H1 (cell line): ENCODE results near the gene MTPN. TPM values are rescaled to one million over a fixed set of nuclear protein-coding genes. Genes with fewer than 3 reads are reported as not detected.

ENCODE experiments used
- CTCF ChIA-PET: fragments of 300-600 bp; sonication (Branson Sonifier 250); formaldehyde crosslinking; loops from one replicate; lab custom pipeline; 2021; ENCODE audit not compliant: partially characterized antibody; lab: Charles Lee
- POLR2A ChIA-PET: fragments of 300-600 bp; sonication (Branson Sonifier 250); formaldehyde crosslinking; loops from one replicate; lab custom pipeline; 2021; ENCODE audit warnings: inconsistent platforms; ENCODE audit not compliant: partially characterized antibody; lab: Charles Lee
- DNase-seq, 2 experiments: peaks; one replicate each; pipeline versions ENCODE4 v3.0.0 to v3.0.0-alpha.2; 2010 to 2022; ENCODE audit warnings: low spot score in 2 of 2, low read depth in 1 of 2, mixed read lengths in 1 of 2
- FAIRE-seq: peaks from 2 replicates; lab custom pipeline; 2011; peaks lifted over from hg19 to GRCh38; lab: Jason Lieb, UNC
- H2AFZ ChIP-seq: 2 replicates; pipeline ENCODE4 v1.8.1; 2012; ENCODE audit warnings: low read length, inconsistent platforms
- H2AK5ac ChIP-seq: 2 replicates; pipeline ENCODE4 v1.6.1; 2013; ENCODE audit warnings: low read depth, low read length
- H2BK120ac ChIP-seq: replicated peaks from 2 replicates; pipeline ENCODE3; 2013; ENCODE audit warnings: low read depth, low read length, inconsistent platforms
- H2BK12ac ChIP-seq: 2 replicates; pipeline ENCODE4 v1.6.1; 2013; ENCODE audit warnings: low read depth, low read length
- H2BK15ac ChIP-seq: 2 replicates; pipeline ENCODE4 v1.6.1; 2013; ENCODE audit warnings: low read length
- H2BK20ac ChIP-seq: 2 replicates; pipeline ENCODE4 v1.6.1; 2013; ENCODE audit warnings: low read length
- H2BK5ac ChIP-seq: 2 replicates; pipeline ENCODE4 v1.6.1; 2013; ENCODE audit warnings: low read depth, low read length
- H3K14ac ChIP-seq: 2 replicates; pipeline ENCODE4 v1.6.1; 2013; ENCODE audit warnings: inconsistent platforms; ENCODE audit not compliant: insufficient read length
- H3K18ac ChIP-seq: 2 replicates; pipeline ENCODE4 v1.6.1; 2013; ENCODE audit warnings: low read length; ENCODE audit errors: extremely low read depth
- H3K23ac ChIP-seq: 2 replicates; pipeline ENCODE4 v1.6.1; 2013; ENCODE audit warnings: inconsistent platforms; ENCODE audit not compliant: insufficient read length
- H3K23me2 ChIP-seq: 2 replicates; pipeline ENCODE4 v1.6.1; 2013; ENCODE audit warnings: low read depth, low read length
- H3K27ac ChIP-seq: 2 replicates; pipeline ENCODE4 v1.6.1; 2011; ENCODE audit warnings: low read depth, low read length, inconsistent platforms
- H3K27me3 ChIP-seq, 4 experiments: replicated peaks in 1 of 4; 1 replicate in 1 of 4; 2 replicates in 3 of 4; pipeline versions ENCODE4 v1.6.1 to v1.8.1; 2011 to 2013; ENCODE audit warnings: low read length in 3 of 4, mild to moderate bottlenecking in 3 of 4, inconsistent platforms in 2 of 4, mixed read lengths in 2 of 4, moderate library complexity in 1 of 4; ENCODE audit not compliant: control insufficient read depth in 3 of 4, insufficient read depth in 3 of 4; ENCODE audit errors: extremely low read depth in 1 of 4
- H3K36me3 ChIP-seq, 4 experiments: 2 replicates each; pipeline versions ENCODE4 v1.6.1 to v1.8.1; 2011 to 2013; ENCODE audit warnings: mild to moderate bottlenecking in 4 of 4, low read length in 3 of 4, moderate library complexity in 2 of 4, control low read depth in 1 of 4, inconsistent platforms in 1 of 4; ENCODE audit not compliant: insufficient read depth in 4 of 4, control insufficient read depth in 2 of 4
- H3K4ac ChIP-seq: replicated peaks from 2 replicates; pipeline ENCODE3; 2013; ENCODE audit warnings: low read length, low read depth, mixed read lengths, inconsistent platforms; ENCODE audit not compliant: insufficient read length
- H3K4me1 ChIP-seq, 4 experiments: replicated peaks in 1 of 4; 1 replicate in 1 of 4; 2 replicates in 3 of 4; pipeline versions ENCODE4 v1.6.1 to v1.8.1; 2011 to 2013; ENCODE audit warnings: low read length in 3 of 4, inconsistent platforms in 2 of 4, mixed read lengths in 1 of 4; ENCODE audit not compliant: insufficient read depth in 4 of 4, control insufficient read depth in 3 of 4
- H3K4me2 ChIP-seq, 2 experiments: 2 replicates each; pipeline versions ENCODE4 v1.6.1 to v1.8.1; 2011 to 2013; ENCODE audit warnings: low read depth in 2 of 2, low read length in 2 of 2, control low read depth in 1 of 2, inconsistent platforms in 1 of 2, mild to moderate bottlenecking in 1 of 2; ENCODE audit not compliant: insufficient read depth in 1 of 2
- H3K4me3 ChIP-seq, 4 experiments: fragments of 200-600, 300-600 bp in 1 of 4; sonication (generic), shearing (Covaris generic), sonication (Bioruptor Twin) in 1 of 4; 2 replicates each; pipeline versions ENCODE4 v1.5.1 to v1.8.1; 2011 to 2016; ENCODE audit warnings: low read length in 4 of 4, low read depth in 3 of 4, control low read depth in 2 of 4, inconsistent platforms in 2 of 4, mild to moderate bottlenecking in 2 of 4, mixed read lengths in 1 of 4, moderate library complexity in 1 of 4; ENCODE audit not compliant: insufficient read depth in 2 of 4; ENCODE audit errors: extremely low read depth in 1 of 4
- H3K56ac ChIP-seq: replicated peaks from 2 replicates; pipeline ENCODE3; 2013; ENCODE audit warnings: low read depth, mild to moderate bottlenecking, mixed read lengths, low read length, inconsistent platforms; ENCODE audit not compliant: insufficient read length
- H3K79me1 ChIP-seq: 2 replicates; pipeline ENCODE4 v1.6.1; 2013; ENCODE audit warnings: low read depth, low read length, control low read depth
- H3K79me2 ChIP-seq, 2 experiments: 2 replicates each; pipeline versions ENCODE4 v1.6.1 to v1.8.1; 2012 to 2013; ENCODE audit warnings: low read length in 2 of 2, mild to moderate bottlenecking in 2 of 2, inconsistent platforms in 1 of 2; ENCODE audit not compliant: insufficient read depth in 2 of 2, control insufficient read depth in 1 of 2
- H3K9ac ChIP-seq, 4 experiments: replicated peaks in 1 of 4; 1 replicate in 1 of 4; 2 replicates in 3 of 4; pipeline versions ENCODE4 v1.6.1 to v1.8.1; 2011 to 2013; ENCODE audit warnings: low read depth in 3 of 4, low read length in 3 of 4, control low read depth in 2 of 4, mild to moderate bottlenecking in 2 of 4, moderate library complexity in 2 of 4, inconsistent platforms in 1 of 4; ENCODE audit errors: extremely low read depth in 1 of 4
- H3K9me3 ChIP-seq, 2 experiments: 2 replicates each; pipeline versions ENCODE4 v1.6.1 to v1.8.1; 2012 to 2013; ENCODE audit warnings: mild to moderate bottlenecking in 2 of 2, moderate library complexity in 2 of 2, control low read depth in 1 of 2, inconsistent platforms in 1 of 2, low read depth in 1 of 2, low read length in 1 of 2, mixed read lengths in 1 of 2; ENCODE audit not compliant: insufficient read depth in 2 of 2
- H4K20me1 ChIP-seq, 2 experiments: replicated peaks in 1 of 2; 2 replicates each; pipeline versions ENCODE3 to v1.8.1; 2011 to 2013; ENCODE audit warnings: inconsistent platforms in 2 of 2, low read length in 2 of 2, mild to moderate bottlenecking in 1 of 2; ENCODE audit not compliant: insufficient read depth in 2 of 2, control insufficient read depth in 1 of 2
- H4K5ac ChIP-seq: 2 replicates; pipeline ENCODE4 v1.6.1; 2013; ENCODE audit warnings: low read length, low read depth, mixed read lengths, inconsistent platforms; ENCODE audit not compliant: insufficient read length
- H4K8ac ChIP-seq: 2 replicates; pipeline ENCODE4 v1.8.0; 2013; ENCODE audit warnings: mild to moderate bottlenecking, moderate library complexity, low read length, inconsistent platforms; ENCODE audit not compliant: insufficient read depth; ENCODE audit errors: extremely low read depth
- H4K91ac ChIP-seq: replicated peaks from 2 replicates; pipeline ENCODE3; 2013; ENCODE audit warnings: low read length, mixed read lengths, inconsistent platforms; ENCODE audit not compliant: insufficient read length
- E2F6 ChIP-seq: IDR thresholded peaks from 2 replicates; pipeline ENCODE4 v1.6.1; 2012; ENCODE audit warnings: inconsistent platforms
- KDM4A ChIP-seq: IDR thresholded peaks from one replicate; pipeline ENCODE4 v1.7.1; 2012; ENCODE audit warnings: low read depth, mild to moderate bottlenecking, moderate library complexity, low read length, inconsistent platforms; ENCODE audit not compliant: severe bottlenecking
- RAD21 ChIP-seq, 2 experiments: IDR thresholded peaks in 1 of 2; conservative IDR thresholded peaks in 1 of 2; 2 replicates each; pipeline ENCODE4 v1.6.1; 2011; ENCODE audit warnings: low read depth in 2 of 2, low read length in 2 of 2, improper control_type of control experiment in 1 of 2, inconsistent platforms in 1 of 2, mild to moderate bottlenecking in 1 of 2, moderate library complexity in 1 of 2
- SP1 ChIP-seq: IDR thresholded peaks from 2 replicates; pipeline ENCODE4 v1.6.1; 2011; ENCODE audit warnings: low read depth, low read length
- TBP ChIP-seq: IDR thresholded peaks from 2 replicates; pipeline ENCODE4 v1.6.1; 2011; ENCODE audit warnings: low read depth, low read length, improper control_type of control experiment
- WGBS, 2 experiments: shearing (Covaris generic) in 1 of 2; methylation state at CpG; one replicate each; pipeline versions ENCODE4 v1.1.6 to v1.1.7; 2013 to 2015; ENCODE audit warnings: low lambda C conversion rate in 2 of 2, mixed read lengths in 2 of 2, inconsistent platforms in 1 of 2, low coverage in 1 of 2, missing lambda C conversion rate in 1 of 2; ENCODE audit not compliant: insufficient replicate concordance in 2 of 2, insufficient coverage in 1 of 2, insufficient read length in 1 of 2; ENCODE audit errors: extremely low coverage in 1 of 2, missing lambda C conversion rate in 1 of 2; 5-methylcytosine and 5-hydroxymethylcytosine counted together
- polyA plus RNA-seq, 7 experiments: library from polyadenylated mRNA; depleted of rRNA in 3 of 7; stranded (reverse) in 5 of 7; unstranded in 2 of 7; fragments of >200 nt in 5 of 7; fragments of 200-250 nt in 2 of 7; gene quantifications; 1 replicate in 5 of 7; 2 replicates in 1 of 7; 4 replicates in 1 of 7; pipeline versions ENCODE4 v1.2.1 to v1.2.3, GENCODE V29; 2011 to 2013; ENCODE audit warnings: missing spikeins in 2 of 7, mixed read lengths in 2 of 7
- total RNA-seq: library from RNA; stranded (reverse); fragmentation: NEBNext Ultra II Directional; extraction: Animal tissue kit (Norgen Biotek cat#: 25700); gene quantifications from 2 replicates; pipeline ENCODE4 v1.2.1, GENCODE V29; 2021

The MTPN gene
- total and polyA plus RNA-seq, 2 of the 8 experiments (the other 6 are each of a cell fraction or from before 2014, with no cell fraction given): 33.0 to 101 TPM

- CTCF ChIA-PET: interaction anchor here (0.6 to 1.6 kb wide), 5 partner anchors 9 to 1227 kb away, joined by 3 to 4 read pairs (median 3); no protein-coding TSS in a partner anchor
- H3K23me2 ChIP-seq: no peaks in the 10 kb centered on the region
- H3K36me3 ChIP-seq: peaks cover 0 to 4% (median under 1%) of the 10 kb centered on the region in 4 experiments; a peak in 3 of 8 replicates
- no peak overlapping the region for H3K9ac ChIP-seq
- no peak overlapping the region for H2AK5ac ChIP-seq
- H3K18ac ChIP-seq: no peak overlapping the region
- no peak overlapping the region for H3K27ac ChIP-seq
- DNase-seq (no peak), FAIRE-seq (no peak)
- H2BK12ac ChIP-seq: no peak overlapping the region
- H3K4me1 ChIP-seq: peaks cover 0 to 7% (median 2%) of the 10 kb centered on the region in 4 experiments; a peak in 2 of 7 replicates
- H3K56ac ChIP-seq: no peak overlapping the region
- H3K79me2 ChIP-seq: peaks cover 0 to 29% of the 10 kb centered on the region in 2 experiments; a peak in 3 of 4 replicates
- H3K9me3 ChIP-seq: no peaks in the 10 kb centered on the region
- no peak overlapping the region for H4K91ac ChIP-seq
- no peaks in the 10 kb centered on the region for H4K20me1 ChIP-seq
- TF ChIP-seq RAD21 (IDR thresholded peaks at IDR 0.05 in 1 of 2, conservative IDR thresholded peaks at IDR 0.05 in 1 of 2; ENCODE audit: low read depth in 2 of 2, low read length in 2 of 2) (no peak), KDM4A (no peak), SP1 (no peak), TBP (no peak), E2F6 (no peak)
- H3K4ac ChIP-seq: no peak overlapping the region
- H3K79me1 ChIP-seq: no peaks in the 10 kb centered on the region
- H2AFZ ChIP-seq: no peak overlapping the region
- H3K27me3 ChIP-seq: no peaks in the 10 kb centered on the region
- H4K5ac ChIP-seq: no peak overlapping the region
- no peak overlapping the region for H2BK15ac ChIP-seq
- H3K4me2 ChIP-seq: no peak overlapping the region
- whole genome bisulfite sequencing, 2 experiments: 96% methylated on average over 2 of the region's 2 CpGs; no CpG with 5 or more reads in 1 of the 2 experiments
- POLR2A ChIA-PET: no interaction called here
- no peak overlapping the region for H3K14ac ChIP-seq
- H2BK5ac ChIP-seq: no peak overlapping the region
- no peak overlapping the region for H4K8ac ChIP-seq
- no peak overlapping the region for H2BK120ac ChIP-seq
- no peak overlapping the region for H2BK20ac ChIP-seq
- no peak overlapping the region for H3K4me3 ChIP-seq
- H3K23ac ChIP-seq: no peak overlapping the region
Observed at GRCh38 chr7:135942614-135943013, 34.5 kb downstream of the MTPN start.
